HG03095 (cell line): ENCODE results near the gene GNL3.
"Not testable (repeated sequence)": the region's sequence is repeated elsewhere in the genome, so short reads cannot be mapped to it uniquely, and the experiment has no call there.

Experiments
- ATAC-seq: cut with Tn5 transposase; IDR thresholded peaks from one replicate; pipeline ENCODE4 v1.9.1; 2021; ENCODE audit warnings: moderate library complexity; ENCODE audit not compliant: unreplicated experiment

GNL3 gene

DNA sequence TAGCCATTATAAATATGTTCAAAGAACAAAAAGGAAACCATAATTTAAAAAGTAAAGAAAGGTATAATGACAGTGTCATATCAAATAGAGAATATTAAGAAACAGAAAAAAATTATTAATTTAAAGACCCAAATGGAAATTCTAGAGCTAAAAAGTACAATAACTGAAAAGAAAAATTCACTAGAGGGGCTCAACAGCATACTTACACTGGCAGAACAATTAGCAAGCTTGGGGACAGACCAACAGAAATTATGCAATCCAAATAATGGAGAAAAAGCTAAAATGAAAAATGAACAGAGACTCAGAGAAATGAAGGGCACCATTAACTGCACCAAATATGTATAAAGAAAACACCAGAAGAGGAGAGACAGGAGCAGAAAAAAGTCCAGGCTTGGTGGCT lies 33.8 kb downstream of the GNL3 start:
- ATAC-seq = no peak

DNA sequence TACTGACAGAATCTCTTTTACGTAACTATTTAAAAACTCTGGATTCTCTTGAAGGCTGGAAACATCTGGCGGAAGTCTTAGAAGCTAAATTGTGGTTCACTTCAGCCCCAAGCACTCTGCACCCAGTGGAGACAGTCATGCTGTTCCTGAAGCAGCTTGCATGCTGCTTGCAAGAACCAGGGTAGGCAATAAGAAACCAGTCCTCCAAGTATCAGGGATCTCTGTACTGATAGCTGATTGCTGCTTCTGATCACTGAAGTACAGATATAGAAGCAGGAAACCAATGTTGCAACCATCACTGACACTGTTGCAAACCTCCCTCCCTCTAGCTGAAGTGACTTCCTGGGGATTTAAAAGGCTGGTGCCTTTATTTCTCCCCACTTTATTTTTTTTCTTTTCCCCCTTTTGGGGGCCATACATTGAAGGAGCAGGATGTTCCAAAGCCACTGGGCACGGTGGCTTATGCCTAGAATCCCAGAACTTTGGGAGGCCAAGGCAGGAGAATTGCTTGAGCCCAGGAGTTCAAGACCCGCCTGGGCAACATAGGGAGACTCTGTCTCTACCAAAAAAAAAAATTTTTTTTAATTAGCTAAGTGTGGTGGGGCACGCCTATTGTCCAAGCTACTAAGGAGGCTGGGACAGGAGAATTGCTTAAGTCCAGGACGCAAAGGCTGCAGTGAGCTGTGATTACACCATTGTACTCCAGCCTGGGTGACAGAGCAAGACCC lies 35.3 kb downstream of the GNL3 start:
- peak; percentile 75 for ATAC-seq

DNA sequence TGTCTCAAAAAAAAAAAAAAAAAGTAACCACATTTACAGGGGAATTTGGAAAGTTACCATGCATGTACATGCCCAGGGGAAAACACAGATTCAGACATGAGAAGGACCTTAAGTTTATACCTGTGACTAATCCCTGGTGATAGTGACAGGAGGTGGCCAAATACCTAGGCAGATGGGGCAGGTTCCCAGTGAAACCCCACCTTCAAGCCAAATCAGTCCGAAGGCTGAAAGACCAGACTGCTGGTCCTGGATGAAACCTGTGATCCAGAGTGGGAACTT lies 35.8 kb downstream of the GNL3 start:
- no peak for ATAC-seq

- ATAC-seq = no peak
Observed at GRCh38 chr3:52722491-52722890, 36.7 kb downstream of the GNL3 start.

DNA sequence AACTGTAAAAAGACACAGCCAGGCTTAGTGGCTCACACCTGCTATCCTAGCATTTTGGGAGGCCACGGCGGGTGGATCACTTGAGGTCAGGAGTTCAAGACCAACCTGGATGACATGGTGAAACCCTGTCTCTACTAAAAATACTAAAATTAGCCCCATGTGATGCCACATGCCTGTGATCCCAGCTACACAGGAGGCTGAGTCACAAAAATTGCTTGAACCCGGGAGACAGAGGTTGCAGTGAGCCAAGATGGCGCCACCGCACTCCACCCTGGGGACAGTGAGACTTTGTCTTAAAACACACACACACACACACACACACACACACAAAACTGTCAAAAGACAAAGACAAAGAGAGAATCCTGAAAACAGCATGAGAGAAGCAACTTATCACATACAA lies 38.1 kb downstream of the GNL3 start:
- no peak for ATAC-seq

- ATAC-seq = no peak
Observed at GRCh38 chr3:52724511-52724910, 38.7 kb downstream of the GNL3 start.

DNA sequence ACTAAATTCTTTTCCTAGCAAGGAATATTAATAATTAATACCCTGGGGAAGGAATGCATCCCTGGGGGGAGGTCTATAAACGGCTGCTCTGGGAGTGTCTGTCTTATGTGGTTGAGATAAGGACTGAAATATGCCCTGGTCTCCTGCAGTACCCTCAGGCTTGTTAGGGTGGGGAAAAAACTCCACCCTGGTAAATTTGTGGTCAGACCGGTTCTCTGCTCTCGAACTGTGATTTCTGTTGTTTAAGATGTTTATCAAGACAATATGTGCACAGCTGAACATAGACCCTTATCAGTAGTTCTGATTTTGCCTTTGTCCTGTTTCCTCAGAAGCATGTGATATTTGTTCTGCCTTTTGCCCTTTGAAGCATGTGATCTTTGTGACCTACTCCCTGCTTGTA lies 42.9 kb downstream of the GNL3 start:
- ATAC-seq = not testable (repeated sequence)

- ATAC-seq = no peak
Observed at GRCh38 chr3:52730681-52731080, 44.8 kb downstream of the GNL3 start.

GRCh38 chr3:52731590-52731989 lies 45.8 kb downstream of the GNL3 start:
- ATAC-seq = no peak

GRCh38 chr3:52733256-52733891 lies 47.5 kb downstream of the GNL3 start:
- ATAC-seq = no peak

DNA sequence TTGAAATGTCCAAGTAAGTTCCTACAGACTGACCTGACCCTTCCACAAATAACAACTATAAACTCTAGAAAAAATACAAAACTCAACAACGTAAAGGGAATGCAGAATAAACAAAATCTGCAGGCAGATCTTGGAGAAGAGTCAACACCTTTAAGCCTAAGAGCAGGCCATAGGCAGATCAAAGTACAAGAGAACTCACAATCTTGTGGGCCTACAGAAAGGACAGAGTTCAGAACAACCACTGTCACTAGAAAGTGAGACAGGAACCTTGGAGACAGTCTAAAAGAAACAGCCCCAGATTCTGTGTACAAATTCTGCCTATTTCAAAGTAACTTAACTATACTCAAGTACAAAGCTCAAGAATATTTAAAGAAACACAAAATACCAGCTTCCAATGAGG lies 53.9 kb downstream of the GNL3 start:
- no peak for ATAC-seq

GRCh38 chr3:52742418-52743041 lies 56.7 kb downstream of the GNL3 start:
- no peak for ATAC-seq

GRCh38 chr3:52743152-52743551 lies 57.3 kb downstream of the GNL3 start:
- no peak for ATAC-seq

DNA sequence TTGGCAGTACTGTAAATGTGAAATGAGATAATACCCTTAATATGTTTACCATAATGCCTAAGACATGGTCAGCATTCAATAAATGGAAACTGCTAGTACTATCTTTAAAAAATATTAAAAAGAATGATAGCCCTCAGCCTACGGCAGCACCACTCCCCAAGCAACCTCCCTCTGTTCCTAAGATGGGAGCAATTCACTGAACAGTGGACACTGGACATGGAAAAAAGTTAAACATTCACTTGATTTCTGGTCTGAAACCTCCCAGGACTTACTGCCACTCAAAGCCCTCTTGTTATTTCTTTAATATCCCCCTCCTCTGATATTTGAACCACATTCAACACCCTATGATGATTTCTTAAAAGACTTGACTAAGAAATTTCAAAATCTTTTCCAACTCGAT lies 57.9 kb downstream of the GNL3 start:
- ATAC-seq = no peak
